HG03039 (cell line): Measurements from ENCODE around the gene MAT2B.
A peak's percentile ranks its signal among the peaks of the same experiment; 100 is the strongest.

Experiments used
- ATAC-seq: cut with Tn5 transposase; IDR thresholded peaks from one replicate; pipeline ENCODE4 v1.9.1; 2021; ENCODE audit warnings: mild to moderate bottlenecking, moderate library complexity; ENCODE audit not compliant: unreplicated experiment

Gene MAT2B

DNA sequence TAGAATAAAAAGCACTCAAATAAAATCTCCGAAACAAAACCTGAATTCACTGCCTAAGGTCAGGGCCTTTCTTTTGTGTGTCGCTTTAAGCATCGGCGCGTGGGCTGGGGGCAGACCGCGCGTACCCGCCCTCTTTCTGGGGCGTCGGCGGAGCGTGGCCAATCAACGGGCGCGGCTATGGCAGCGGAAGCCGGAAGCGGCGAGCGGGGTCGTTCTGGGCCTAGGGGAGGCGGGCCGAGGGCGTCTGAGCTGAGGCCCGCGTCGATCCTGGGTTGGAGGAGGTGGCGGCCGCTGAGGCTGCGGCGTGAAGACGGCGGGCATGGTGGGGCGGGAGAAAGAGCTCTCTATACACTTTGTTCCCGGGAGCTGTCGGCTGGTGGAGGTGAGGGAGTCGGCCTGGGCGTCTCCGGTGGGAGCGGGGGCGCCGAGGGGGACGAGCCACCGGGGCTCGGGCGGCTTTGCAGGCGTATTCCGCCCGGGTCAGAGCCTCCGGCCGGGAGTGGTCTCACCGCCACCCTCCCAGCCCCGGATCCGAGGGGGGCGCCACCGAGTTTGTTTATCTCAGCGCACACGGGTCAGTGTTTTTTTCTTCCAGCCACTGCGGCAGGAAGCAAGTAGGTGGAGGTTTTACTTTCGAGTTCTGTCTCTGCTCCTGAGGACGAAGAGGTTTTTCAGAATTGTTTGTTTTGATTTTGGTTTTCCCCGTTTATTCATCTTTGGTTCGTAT is at the start of gene MAT2B:
Gene MAT2B, plus strand, starts transcription at position 252 of the 727 bp plus-strand sequence. Its CDS starts 68 bp downstream, at position 320.
- ATAC-seq = peak; percentile 91

- ATAC-seq = no peak
These were observed 49.3 kb upstream of the MAT2B start for GRCh38 chr5:163456029-163456589.

GRCh38 chr5:163456840-163457239 is 48.6 kb upstream of the MAT2B start:
- ATAC-seq = no peak

- ATAC-seq = no peak
These were observed 46.5 kb upstream of the MAT2B start for GRCh38 chr5:163458778-163459385.

- peak; percentile 3 for ATAC-seq
These were observed 46.0 kb upstream of the MAT2B start for GRCh38 chr5:163459462-163459818.

GRCh38 chr5:163459819-163460561 is 45.4 kb upstream of the MAT2B start, which contains the start of gene NUDCD2:
NUDCD2 (minus strand) TSS chr5:163460102; CDS start chr5:163460050, 52 bp downstream.
- ATAC-seq = peak; percentile 84

GRCh38 chr5:163460562-163461171 is 44.8 kb upstream of the MAT2B start, which contains the start of gene HMMR:
HMMR (plus strand) TSS chr5:163460632; CDS start chr5:163460693, 61 bp downstream.
- ATAC-seq = no peak

GRCh38 chr5:163463063-163463435 is 42.4 kb upstream of the MAT2B start:
- no peak for ATAC-seq

DNA sequence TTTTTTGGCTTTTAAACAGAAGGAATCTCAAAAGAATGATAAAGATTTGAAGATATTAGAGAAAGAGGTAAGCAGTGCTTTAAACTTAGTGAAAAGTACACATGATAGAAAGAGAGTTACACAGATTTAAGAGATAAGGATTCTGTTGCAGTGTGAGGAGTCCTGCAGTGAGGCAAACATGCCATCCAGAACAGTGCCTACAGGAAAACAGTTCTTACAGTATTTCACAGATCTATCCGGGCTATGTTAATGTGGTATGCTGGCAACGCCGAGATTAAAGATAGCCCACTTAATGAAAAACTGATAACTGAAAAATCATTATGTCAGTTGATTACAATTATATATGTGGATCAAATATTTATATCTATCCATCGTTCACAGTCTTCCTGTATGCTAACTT is 37.7 kb upstream of the MAT2B start:
- ATAC-seq = no peak

DNA sequence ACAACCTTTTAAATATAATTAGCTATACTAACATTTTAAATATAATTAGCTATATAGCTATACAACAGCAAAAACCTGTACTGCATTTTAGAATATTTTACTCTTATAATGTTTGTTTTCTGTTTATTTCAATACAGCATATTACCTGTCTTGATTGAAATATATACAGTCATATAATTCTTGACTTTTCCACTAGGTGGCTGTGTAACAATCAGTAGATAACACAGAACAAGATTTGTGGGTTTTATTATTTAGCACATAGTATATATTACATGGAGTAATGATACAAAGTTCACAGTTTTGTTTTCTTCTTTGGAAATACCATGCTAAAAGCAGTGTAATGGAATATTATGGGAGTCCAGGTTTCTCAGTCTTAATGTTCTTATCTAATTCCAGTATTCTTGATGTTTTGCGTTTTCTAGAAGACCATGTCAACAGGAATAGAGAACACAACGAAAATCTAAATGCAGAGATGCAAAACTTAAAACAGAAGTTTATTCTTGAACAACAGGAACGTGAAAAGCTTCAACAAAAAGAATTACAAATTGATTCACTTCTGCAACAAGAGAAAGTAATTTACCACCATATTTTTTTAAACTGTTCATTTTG is 31.7 kb upstream of the MAT2B start:
- no peak for ATAC-seq

- no peak for ATAC-seq
These were observed 30.0 kb upstream of the MAT2B start for GRCh38 chr5:163475411-163475810.

DNA sequence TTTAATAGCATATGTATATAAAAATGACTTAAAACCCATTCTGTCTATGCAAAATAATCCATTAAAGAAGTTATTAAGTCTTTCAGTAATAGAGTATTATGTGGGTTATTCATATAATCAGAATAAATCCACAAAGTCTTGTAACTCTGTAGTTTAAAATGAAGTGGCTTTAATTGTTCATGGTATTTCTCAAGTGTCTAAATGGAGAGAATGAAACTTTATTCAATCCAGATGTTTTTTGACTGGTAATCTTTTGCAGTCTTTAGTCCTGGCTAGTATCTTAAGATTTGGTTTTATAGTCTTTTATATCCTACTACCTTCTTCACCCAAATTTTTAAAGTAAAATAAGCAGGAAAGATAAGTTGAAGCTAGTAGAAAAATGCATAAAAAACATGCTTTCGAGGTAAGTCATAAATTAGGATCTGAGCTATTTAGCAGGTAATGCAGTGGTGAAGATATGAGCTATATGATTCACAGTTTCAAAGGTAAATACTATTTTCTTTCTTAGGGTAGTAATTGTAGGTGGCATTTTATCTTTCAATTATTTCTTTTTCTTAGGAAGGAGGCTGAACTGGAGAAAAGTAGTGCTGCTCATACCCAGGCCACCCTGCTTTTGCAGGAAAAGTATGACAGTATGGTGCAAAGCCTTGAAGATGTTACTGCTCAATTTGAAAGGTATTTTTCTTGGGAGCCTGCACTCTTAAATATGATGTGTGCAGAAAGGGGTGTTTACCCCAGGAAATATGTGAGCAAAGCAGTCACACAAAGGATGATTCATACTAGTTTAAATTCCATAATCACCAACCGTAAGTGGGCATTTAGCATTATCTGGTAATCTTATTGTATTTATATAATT is 27.1 kb upstream of the MAT2B start:
- ATAC-seq = no peak

DNA sequence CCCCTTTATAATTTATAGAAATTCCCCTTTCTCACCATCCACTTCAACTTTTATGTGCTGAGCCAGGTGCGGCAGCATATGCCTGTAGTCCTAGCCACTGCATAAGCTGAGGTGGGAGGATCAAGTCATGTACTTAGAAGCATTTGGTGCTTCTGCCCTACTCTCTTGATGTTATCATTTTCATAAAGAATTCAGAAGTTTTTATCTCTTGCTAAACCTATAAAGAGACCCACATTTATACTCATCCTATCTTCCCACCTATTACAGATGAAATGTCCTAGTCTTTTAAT is 26.5 kb upstream of the MAT2B start:
- ATAC-seq = no peak

DNA sequence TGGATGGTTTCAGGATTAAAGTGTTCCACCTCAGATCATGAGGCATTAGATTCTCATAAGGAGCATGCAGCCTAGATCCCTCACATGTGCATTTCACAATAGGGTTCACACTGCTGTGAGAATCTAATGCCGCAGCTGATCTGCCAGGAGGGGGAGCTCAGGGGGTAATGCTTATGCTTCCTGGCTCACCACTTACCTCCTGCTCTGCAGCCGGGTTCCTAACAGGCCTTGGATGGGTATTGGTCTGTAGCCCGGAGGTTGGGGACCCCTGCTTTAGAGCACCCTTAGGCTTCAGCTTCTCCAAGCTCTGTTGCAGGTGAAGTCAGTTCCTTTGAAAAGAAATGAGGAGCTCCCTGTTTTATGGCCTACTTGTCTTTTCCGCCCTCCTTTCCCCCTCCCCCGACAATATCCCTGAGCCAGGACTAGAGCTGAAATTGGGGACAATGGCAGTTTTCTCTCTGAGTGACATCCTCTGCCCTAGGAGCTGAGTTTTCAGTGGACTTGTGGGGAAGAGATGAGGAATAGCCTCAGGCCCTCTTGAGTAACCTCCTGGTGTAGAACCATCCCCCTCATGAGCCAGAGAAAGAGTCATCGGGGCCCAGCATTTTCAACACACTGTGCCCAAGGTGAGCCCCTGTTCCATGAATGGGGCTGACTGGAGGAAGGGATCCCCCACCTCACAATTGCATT is 16.2 kb upstream of the MAT2B start:
- ATAC-seq = no peak

GRCh38 chr5:163489745-163490075 is 15.7 kb upstream of the MAT2B start:
- no peak for ATAC-seq

DNA sequence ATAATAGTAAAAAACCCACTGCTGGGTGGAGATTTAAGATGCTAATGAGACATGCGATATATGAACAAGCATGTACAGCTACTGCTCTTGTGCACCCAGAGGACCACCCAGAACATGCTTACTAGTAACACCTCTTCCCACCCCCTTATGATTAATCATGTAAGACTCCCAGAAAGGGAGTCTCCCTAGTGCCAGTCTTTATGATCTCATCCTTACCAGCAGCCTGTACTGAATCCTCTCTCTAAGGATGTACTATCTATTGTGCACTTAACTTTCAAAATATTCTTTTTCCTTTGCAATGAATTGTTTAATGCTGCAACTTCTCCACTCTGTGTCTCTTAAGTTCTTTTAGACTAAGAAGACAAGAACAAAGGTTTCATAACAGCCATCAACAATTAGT is 9.1 kb upstream of the MAT2B start:
- ATAC-seq = no peak

DNA sequence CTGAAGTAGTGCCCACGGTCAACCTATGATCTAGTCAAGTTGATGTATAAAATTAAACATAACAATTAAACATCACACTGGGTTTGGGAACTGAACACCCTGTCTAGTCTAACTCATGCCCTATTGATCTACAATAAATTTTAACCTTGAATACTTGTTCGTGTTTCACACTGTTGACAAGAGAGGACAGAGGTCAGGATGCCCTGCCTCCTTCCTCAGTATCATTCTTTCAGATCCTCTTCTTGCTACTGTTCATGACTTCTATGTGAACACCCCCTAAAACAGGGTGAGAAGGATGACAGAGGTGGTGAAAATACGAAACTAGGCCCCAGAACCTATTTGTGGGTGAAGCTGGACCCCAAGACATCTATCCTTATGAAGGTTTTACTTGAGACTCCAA is 8.1 kb upstream of the MAT2B start:
- no peak for ATAC-seq

- ATAC-seq = no peak
These were observed 6.5 kb upstream of the MAT2B start for GRCh38 chr5:163498886-163499285.

GRCh38 chr5:163502521-163502920 is 2.9 kb upstream of the MAT2B start:
- no peak for ATAC-seq
